HCT116 (cell line): Measurements from ENCODE around the gene MPV17L2.

Experiments used
- CTCF ChIP-seq, 3 experiments: fragments of 200-600 bp in 1 of 3; sonication (generic) in 1 of 3; IDR thresholded peaks in 2 of 3; conservative IDR thresholded peaks in 1 of 3; 2 replicates each; pipeline ENCODE4 v1.5.1; 2012 to 2017; ENCODE audit warnings: low read depth in 2 of 3, low read length in 2 of 3, antibody characterized with exemption in 1 of 3, borderline replicate concordance in 1 of 3, control low read depth in 1 of 3, mild to moderate bottlenecking in 1 of 3, mixed read lengths in 1 of 3, mixed run types in 1 of 3, moderate library complexity in 1 of 3; ENCODE audit not compliant: insufficient read depth in 1 of 3
- MAX ChIP-seq: IDR thresholded peaks from 2 replicates; pipeline ENCODE4 v1.6.1; 2012
- POLR2A ChIP-seq: IDR thresholded peaks from 2 replicates; pipeline ENCODE4 v1.7.0; 2011; ENCODE audit warnings: borderline replicate concordance; ENCODE audit not compliant: insufficient read depth, insufficient read length; ENCODE audit errors: extremely low read depth
- SIN3A ChIP-seq: IDR thresholded peaks from 2 replicates; pipeline ENCODE4 v1.6.1; 2012; ENCODE audit warnings: low read depth

GRCh38 chr19:18218159-18218558 is 25.1 kb downstream of the MPV17L2 start:
- TF ChIP-seq POLR2A: no peak
- TF ChIP-seq MAX: no peak
- TF ChIP-seq SIN3A: no peak
- TF ChIP-seq CTCF (IDR thresholded peaks at IDR 0.05 in 2 of 3, conservative IDR thresholded peaks at IDR 0.05 in 1 of 3; ENCODE audit: borderline replicate concordance in 1 of 3, insufficient read depth in 1 of 3, low read depth in 2 of 3, low read length in 2 of 3): no peak
